ENCODE measurements around the gene NLGN4X. TPM values are rescaled to one million over a fixed set of nuclear protein-coding genes. Genes with fewer than 3 reads are reported as not detected.

Gene NLGN4X
- polyA plus RNA-seq, 3 donors, result not detected

- H3K36me3 ChIP-seq (replicated peaks in 1 of 2; ENCODE audit: control insufficient read depth in 1 of 2, insufficient read depth in 2 of 2, low read length in 2 of 2), result no peaks in the 10 kb centered on the region
- H3K4me1 Mint-ChIP-seq, result no peaks in the 10 kb centered on the region
- H3K4me3 ChIP-seq (replicated peaks in 1 of 3; ENCODE audit: low read depth in 2 of 3, low read length in 3 of 3), result no peak overlapping the region
- no peaks in the 10 kb centered on the region for H4K20me1 ChIP-seq (ENCODE audit: insufficient read depth, low read length)
- peaks cover 0 to 3% of the 10 kb centered on the region in 2 donors for H3K9me3 ChIP-seq (replicated peaks in 1 of 2; ENCODE audit: control insufficient read depth in 1 of 2, insufficient read depth in 1 of 2, low read length in 2 of 2)
- intact Hi-C loops (cut with micrococcal nuclease), result no loop called here
- no peak overlapping the region for H3K27ac Mint-ChIP-seq
- no CpG with 5 or more reads among the region's 1 CpG for WGBS (ENCODE audit: insufficient coverage)
- TF ChIP-seq, protein P1, sequence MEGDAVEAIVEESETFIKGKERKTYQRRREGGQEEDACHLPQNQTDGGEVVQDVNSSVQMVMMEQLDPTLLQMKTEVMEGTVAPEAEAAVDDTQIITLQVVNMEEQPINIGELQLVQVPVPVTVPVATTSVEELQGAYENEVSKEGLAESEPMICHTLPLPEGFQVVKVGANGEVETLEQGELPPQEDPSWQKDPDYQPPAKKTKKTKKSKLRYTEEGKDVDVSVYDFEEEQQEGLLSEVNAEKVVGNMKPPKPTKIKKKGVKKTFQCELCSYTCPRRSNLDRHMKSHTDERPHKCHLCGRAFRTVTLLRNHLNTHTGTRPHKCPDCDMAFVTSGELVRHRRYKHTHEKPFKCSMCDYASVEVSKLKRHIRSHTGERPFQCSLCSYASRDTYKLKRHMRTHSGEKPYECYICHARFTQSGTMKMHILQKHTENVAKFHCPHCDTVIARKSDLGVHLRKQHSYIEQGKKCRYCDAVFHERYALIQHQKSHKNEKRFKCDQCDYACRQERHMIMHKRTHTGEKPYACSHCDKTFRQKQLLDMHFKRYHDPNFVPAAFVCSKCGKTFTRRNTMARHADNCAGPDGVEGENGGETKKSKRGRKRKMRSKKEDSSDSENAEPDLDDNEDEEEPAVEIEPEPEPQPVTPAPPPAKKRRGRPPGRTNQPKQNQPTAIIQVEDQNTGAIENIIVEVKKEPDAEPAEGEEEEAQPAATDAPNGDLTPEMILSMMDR (IDR thresholded peaks at IDR 0.05), result no peak
- H3K27me3 Mint-ChIP-seq (ENCODE audit: low read depth in 3 of 3), result no peaks in the 10 kb centered on the region
- H3K27me3 ChIP-seq (ENCODE audit: control insufficient read depth in 2 of 2, insufficient read depth in 2 of 2, low read length in 2 of 2), result no peaks in the 10 kb centered on the region
- no peaks in the 10 kb centered on the region for H3K79me2 ChIP-seq (ENCODE audit: insufficient read depth, low read length)
- DNase-seq, result no peak
- no peak overlapping the region for H3K4me3 Mint-ChIP-seq
- no peaks in the 10 kb centered on the region for H3K4me1 ChIP-seq (ENCODE audit: control insufficient read depth in 1 of 2, insufficient read depth in 2 of 2, low read length in 2 of 2)
- H3K36me3 Mint-ChIP-seq, result no peaks in the 10 kb centered on the region
- no peak overlapping the region for H3K9ac ChIP-seq (ENCODE audit: insufficient read depth, low read length, poor library complexity, severe bottlenecking)
- H3K9me3 Mint-ChIP-seq, result peaks cover 0 to 4% (median 2%) of the 10 kb centered on the region in 7 donors
- H2AFZ ChIP-seq (ENCODE audit: insufficient read depth, low read depth, low read length, poor library complexity, severe bottlenecking), result no peak overlapping the region
- H3K4me2 ChIP-seq (replicated peaks; ENCODE audit: extremely low read depth, low read length, poor library complexity, severe bottlenecking), result no peak overlapping the region
- H3K27ac ChIP-seq (ENCODE audit: low read depth in 1 of 2, low read length in 2 of 2), result no peak overlapping the region
These were observed 161.1 kb downstream of the NLGN4X start for GRCh38 chrX:6067600-6067999.

DNA sequence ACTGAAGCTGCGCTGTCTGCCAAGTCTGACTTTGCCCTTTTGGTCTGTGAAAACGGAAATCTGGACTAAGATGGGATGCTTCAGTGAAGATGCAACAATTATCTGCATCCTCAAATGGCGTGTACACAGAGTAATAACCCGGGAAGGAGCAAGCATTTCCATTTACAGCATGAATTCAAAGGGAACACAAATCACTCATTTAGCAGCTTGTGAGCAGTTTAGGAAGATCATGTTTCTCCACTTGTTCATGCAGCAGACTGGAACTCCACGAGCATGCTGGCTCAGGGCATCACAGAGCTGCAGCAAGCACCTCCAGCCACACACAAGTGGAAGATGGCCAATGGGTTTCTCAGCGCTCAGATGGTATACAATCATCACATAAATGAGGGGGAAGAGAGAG is 175.5 kb downstream of the NLGN4X start:
- Histone ChIP-seq H3K79me2 (ENCODE audit: insufficient read depth, low read length) (no peaks in the 10 kb centered on the region), H3K4me1 (ENCODE audit: control insufficient read depth in 1 of 2, insufficient read depth in 2 of 2, low read length in 2 of 2) (no peaks in the 10 kb centered on the region), H4K20me1 (ENCODE audit: insufficient read depth, low read length) (no peaks in the 10 kb centered on the region), H2AFZ (ENCODE audit: insufficient read depth, low read depth, low read length, poor library complexity, severe bottlenecking) (no peak overlapping the region), H3K9ac (ENCODE audit: insufficient read depth, low read length, poor library complexity, severe bottlenecking) (no peak overlapping the region), H3K4me3 (replicated peaks in 1 of 3; ENCODE audit: low read depth in 2 of 3, low read length in 3 of 3) (no peak overlapping the region), H3K27me3 (ENCODE audit: control insufficient read depth in 2 of 2, insufficient read depth in 2 of 2, low read length in 2 of 2) (no peaks in the 10 kb centered on the region), H3K9me3 (replicated peaks in 1 of 2; ENCODE audit: control insufficient read depth in 1 of 2, insufficient read depth in 1 of 2, low read length in 2 of 2) (no peaks in the 10 kb centered on the region), H3K27ac (ENCODE audit: low read depth in 1 of 2, low read length in 2 of 2) (no peak overlapping the region), H3K4me2 (replicated peaks; ENCODE audit: extremely low read depth, low read length, poor library complexity, severe bottlenecking) (no peak overlapping the region), H3K36me3 (replicated peaks in 1 of 2; ENCODE audit: control insufficient read depth in 1 of 2, insufficient read depth in 2 of 2, low read length in 2 of 2) (no peaks in the 10 kb centered on the region)
- intact Hi-C loops (cut with micrococcal nuclease), result no loop called here
- no peak for DNase-seq
- TF ChIP-seq, protein P1 (IDR thresholded peaks at IDR 0.05), result no peak
- Mint-ChIP-seq H3K9me3 (peaks cover 0 to 10% (median 2%) of the 10 kb centered on the region in 7 donors), H3K4me3 (no peak overlapping the region), H3K4me1 (no peaks in the 10 kb centered on the region), H3K27me3 (ENCODE audit: low read depth in 3 of 3) (no peaks in the 10 kb centered on the region), H3K27ac (no peak overlapping the region), H3K36me3 (no peaks in the 10 kb centered on the region)
- WGBS (ENCODE audit: insufficient coverage), result no CpG with 5 or more reads among the region's 6 CpGs

Data from CD14-positive monocyte (primary cell).